GM12891 (cell line): ENCODE data around the gene DEF6.

Experiments
- DNase-seq: peaks from one replicate; pipeline ENCODE4 v3.0.0; 2011; ENCODE audit warnings: low spot score; ENCODE audit not compliant: insufficient read length
- FAIRE-seq: peaks from 2 replicates; lab custom pipeline; 2011; peaks lifted over from hg19 to GRCh38; lab: Jason Lieb, UNC
- PAX5 ChIP-seq: IDR thresholded peaks from 2 replicates; pipeline ENCODE4 v1.6.1; 2011; ENCODE audit warnings: low read length, moderate library complexity, mild to moderate bottlenecking; ENCODE audit not compliant: insufficient read depth, severe bottlenecking
- POLR2A ChIP-seq: IDR thresholded peaks from 2 replicates; pipeline ENCODE4 v1.6.1; 2011; ENCODE audit warnings: low read depth, low read length, control low read depth
- POLR2AphosphoS5 ChIP-seq: IDR thresholded peaks from 2 replicates; pipeline ENCODE4 v1.6.1; 2011; ENCODE audit warnings: low read depth, low read length, control low read depth
- POU2F2 ChIP-seq: IDR thresholded peaks from 2 replicates; pipeline ENCODE4 v1.6.1; 2011; ENCODE audit warnings: low read depth, mild to moderate bottlenecking, control low read depth, low read length, moderate library complexity
- SPI1 ChIP-seq: IDR thresholded peaks from 2 replicates; pipeline ENCODE4 v1.6.1; 2011; ENCODE audit warnings: low read depth, low read length, control low read depth
- TAF1 ChIP-seq: IDR thresholded peaks from 2 replicates; pipeline ENCODE4 v1.6.1; 2011; ENCODE audit warnings: low read depth, low read length, control low read depth

DEF6 gene

GRCh38 chr6:35370124-35370741 lies 72.6 kb downstream of the DEF6 start:
- TF ChIP-seq POLR2A (no peak), POU2F2 (no peak), TAF1 (no peak), SPI1 (peak; percentile 97), PAX5 (no peak), POLR2AphosphoS5 (peak; percentile 3; the same call in 1 of the 2 replicates)
- FAIRE-seq (peak; percentile 89), DNase-seq (no peak)

DNA sequence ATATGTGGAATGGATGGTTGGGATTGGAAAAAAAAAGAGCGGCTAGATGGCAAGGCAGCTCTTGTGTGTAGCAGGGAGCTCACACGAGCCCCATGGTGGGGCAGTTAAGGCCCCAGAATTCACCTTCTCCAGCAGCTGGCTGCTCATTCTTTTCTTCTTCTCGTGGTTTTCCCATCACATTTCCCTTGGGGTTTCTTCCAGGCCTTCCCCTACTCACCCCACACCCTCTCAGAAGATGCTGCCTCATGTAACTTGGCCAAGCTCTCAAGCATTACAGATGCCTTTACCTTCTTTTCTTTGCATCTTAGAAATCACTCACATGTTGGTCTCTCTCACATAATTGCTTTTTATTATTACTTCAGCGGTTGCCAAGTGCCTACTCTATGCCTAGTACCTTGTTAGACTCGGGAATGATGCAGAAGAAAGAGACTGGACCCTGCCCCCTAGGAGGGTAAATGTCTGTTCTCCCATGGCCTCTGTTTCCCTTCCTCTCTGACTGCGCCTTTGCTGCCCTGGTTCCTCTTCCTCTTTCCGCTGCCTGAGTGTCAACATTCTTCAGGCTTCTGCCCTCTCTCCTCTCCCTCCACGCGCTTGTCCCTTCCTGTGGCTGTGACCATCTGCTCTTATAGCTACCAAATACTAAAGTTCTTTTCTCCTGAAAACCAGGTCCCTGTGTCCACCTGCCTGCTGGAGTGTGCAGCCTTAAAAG lies 73.3 kb downstream of the DEF6 start:
- TF ChIP-seq SPI1 (peak; percentile 91), POU2F2 (no peak)
- FAIRE-seq: peak; percentile 56
- no peak for DNase-seq
